Activated naive CD8-positive, alpha-beta T cell (primary cell): ENCODE measurements around the gene OR51B5.
"Not testable (repeated sequence)": the region's sequence is repeated elsewhere in the genome, so short reads cannot be mapped to it uniquely, and the experiment has no call there.

Experiments used
- H3K27ac Mint-ChIP-seq: one replicate; pipeline ENCODE4 v1.8.0; 2021; ENCODE audit warnings: mixed read lengths
- H3K27me3 Mint-ChIP-seq: one replicate; pipeline ENCODE4 v1.8.0; 2021; ENCODE audit warnings: mixed read lengths
- H3K36me3 Mint-ChIP-seq: one replicate; pipeline ENCODE4 v1.8.0; 2021; ENCODE audit warnings: mixed read lengths
- H3K4me1 Mint-ChIP-seq: one replicate; pipeline ENCODE4 v1.8.0; 2021; ENCODE audit warnings: low read depth, mixed read lengths
- H3K4me3 Mint-ChIP-seq: one replicate; pipeline ENCODE4 v1.8.0; 2021; ENCODE audit warnings: mild to moderate bottlenecking, mixed read lengths
- H3K9me3 Mint-ChIP-seq: one replicate; pipeline ENCODE4 v1.8.0; 2021; ENCODE audit warnings: low read depth, mixed read lengths

Gene OR51B5

DNA sequence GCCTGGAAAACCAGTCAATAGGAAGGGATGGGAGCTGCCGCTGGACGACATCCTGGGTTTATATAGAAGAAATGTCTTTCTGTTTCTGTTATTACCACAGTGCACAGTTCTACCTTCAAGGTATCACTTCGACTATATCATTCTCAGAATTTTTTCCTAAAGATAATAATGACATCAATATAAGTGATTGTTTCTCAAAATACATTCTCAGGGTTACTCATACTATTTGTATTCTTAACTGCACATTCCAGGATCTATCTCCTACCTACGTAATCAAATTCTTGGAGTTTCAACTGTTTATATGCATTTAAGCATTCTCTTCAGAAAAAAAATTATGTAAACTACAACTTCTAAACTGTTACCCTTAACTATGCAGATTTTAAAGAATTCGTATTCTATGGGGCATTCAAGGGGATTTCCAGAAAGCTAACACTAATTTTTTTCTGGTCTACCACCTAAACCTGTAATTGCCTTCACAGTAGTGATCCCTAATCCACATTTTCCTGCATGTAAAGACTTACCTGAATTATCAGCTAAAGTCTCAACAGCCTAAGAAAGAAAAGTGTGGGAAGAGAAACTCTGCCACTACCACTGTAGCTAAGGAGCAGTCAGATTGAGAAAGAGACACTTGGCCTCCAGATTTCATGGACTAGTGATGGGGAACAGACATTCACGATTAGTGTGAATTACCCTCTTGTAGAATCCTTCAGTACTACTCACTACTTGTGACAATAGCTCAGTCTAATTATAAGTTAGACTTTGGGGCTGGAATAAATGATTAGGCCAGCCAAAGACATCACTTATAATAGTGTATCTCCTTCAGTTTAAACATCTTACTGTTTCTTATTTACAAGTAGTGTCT lies at the start of gene OR51B5:
Gene OR51B5 (minus strand): TSS at position 51 of the 862 bp plus-strand sequence. CDS start 0 bp downstream, at position 51.
- Mint-ChIP-seq H3K27ac (no peak within 1 kb of the TSS), H3K4me1 (no peaks in the 10 kb centered on the region), H3K9me3 (no peaks in the 10 kb centered on the region), H3K4me3 (no peak within 1 kb of the TSS), H3K36me3 (no peaks in the 10 kb centered on the region), H3K27me3 (peaks cover 2% of the 10 kb centered on the region)

GRCh38 chr11:5390210-5390609 lies 46.9 kb upstream of the OR51B5 start:
- Mint-ChIP-seq H3K27ac (no peak overlapping the region), H3K4me3 (no peak overlapping the region), H3K27me3 (no peaks in the 10 kb centered on the region), H3K4me1 (no peaks in the 10 kb centered on the region), H3K36me3 (no peaks in the 10 kb centered on the region), H3K9me3 (no peaks in the 10 kb centered on the region)

DNA sequence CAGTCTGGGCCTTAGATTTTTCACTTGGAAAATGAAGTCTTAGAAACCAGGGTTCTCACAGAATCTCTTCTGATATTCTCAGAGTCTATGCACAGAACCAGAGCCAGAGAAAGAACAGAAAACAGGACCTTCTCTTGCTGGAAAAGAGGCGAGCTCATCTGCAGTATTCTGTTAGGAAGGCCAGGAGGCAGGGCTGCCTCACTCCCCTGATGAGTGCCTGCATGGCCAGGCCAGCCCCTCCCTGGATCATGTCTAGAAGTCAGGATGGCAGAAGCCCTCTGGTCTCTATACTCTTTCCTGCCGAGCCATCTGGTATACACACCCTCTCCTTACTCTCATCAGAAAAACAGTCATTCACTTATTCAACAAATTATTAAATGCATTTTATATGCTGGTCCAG lies 41.0 kb upstream of the OR51B5 start:
- no peaks in the 10 kb centered on the region for H3K4me1 Mint-ChIP-seq
- no peaks in the 10 kb centered on the region for H3K27me3 Mint-ChIP-seq
- no peaks in the 10 kb centered on the region for H3K9me3 Mint-ChIP-seq
- H3K27ac Mint-ChIP-seq, result no peak overlapping the region
- no peak overlapping the region for H3K4me3 Mint-ChIP-seq
- H3K36me3 Mint-ChIP-seq, result no peaks in the 10 kb centered on the region

DNA sequence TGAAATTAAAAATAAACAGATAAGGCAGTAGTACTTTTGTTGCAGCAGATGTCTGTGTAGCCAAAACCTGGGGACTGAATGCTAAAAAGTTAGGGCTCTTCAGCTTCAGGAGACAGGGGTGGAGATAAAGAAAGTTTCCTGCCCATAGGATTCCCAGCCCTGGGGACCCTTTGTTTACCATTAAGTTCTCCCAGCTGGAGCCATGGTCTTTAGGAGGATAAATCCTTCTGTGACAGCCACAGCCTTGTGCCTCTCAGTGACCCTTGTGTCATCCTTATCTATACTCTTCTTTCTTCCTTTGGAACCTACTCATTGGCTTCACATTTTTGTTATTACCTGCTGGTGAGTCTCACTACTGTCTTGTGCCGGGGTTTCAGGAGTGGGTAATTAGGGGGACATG lies 40.3 kb upstream of the OR51B5 start, which contains the start of gene OR51M1:
Gene OR51M1 (plus strand): TSS at position 237 of the 400 bp plus-strand sequence. CDS start 5,587 bp downstream, outside the sequence.
- Mint-ChIP-seq H3K27me3 (no peaks in the 10 kb centered on the region), H3K9me3 (no peaks in the 10 kb centered on the region), H3K27ac (no peak within 1 kb of the TSS), H3K4me1 (no peaks in the 10 kb centered on the region), H3K36me3 (no peaks in the 10 kb centered on the region), H3K4me3 (no peak within 1 kb of the TSS)

DNA sequence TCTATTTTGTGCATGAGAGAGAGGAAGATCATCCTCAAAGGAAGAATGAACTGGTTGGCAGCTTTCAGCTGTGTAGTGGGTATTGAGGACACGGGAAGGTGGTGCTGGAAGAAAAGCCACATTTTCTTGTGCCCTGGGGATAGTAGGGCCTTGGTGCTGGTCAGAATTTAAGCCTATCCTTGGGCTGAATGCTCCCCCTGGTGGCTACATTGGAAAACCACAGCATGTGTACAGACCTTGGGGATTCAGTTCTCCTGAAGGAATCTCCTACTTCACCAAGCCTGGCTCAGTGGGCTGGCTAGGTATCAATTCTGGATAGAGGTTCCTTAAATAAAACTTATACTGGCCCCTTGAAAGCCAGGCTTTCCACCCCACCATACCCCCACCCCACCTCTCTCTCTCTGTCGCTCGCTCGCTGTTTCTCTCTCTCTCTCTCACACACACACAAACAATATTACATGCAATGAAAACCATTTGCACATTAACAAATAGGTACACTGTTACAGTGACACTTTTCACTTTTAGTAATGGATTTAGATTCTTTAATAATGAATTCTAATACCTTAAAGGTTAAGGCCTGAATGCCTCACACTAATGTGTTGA lies 37.5 kb upstream of the OR51B5 start:
- no peaks in the 10 kb centered on the region for H3K27me3 Mint-ChIP-seq
- no peaks in the 10 kb centered on the region for H3K9me3 Mint-ChIP-seq
- no peak overlapping the region for H3K4me3 Mint-ChIP-seq
- no peaks in the 10 kb centered on the region for H3K36me3 Mint-ChIP-seq
- no peaks in the 10 kb centered on the region for H3K4me1 Mint-ChIP-seq
- H3K27ac Mint-ChIP-seq, result no peak overlapping the region

DNA sequence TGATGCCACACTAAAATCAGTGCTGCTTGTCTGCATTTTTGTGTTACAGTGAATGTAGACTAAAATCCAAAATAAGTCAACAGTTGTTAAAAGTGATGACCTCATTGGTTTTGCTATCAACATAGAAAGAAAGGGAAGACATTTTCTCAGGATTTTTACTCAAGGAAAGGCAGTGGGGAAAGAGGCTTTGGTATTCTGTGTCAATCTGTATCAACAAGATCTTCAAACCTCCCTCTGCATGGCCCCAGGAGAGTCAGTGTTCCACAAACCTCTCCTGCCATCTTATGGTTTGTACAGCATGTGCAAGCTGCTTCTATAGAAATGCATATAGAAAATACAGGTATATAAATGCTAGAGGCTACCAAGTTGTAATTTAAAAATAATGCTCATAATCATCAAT lies 26.5 kb upstream of the OR51B5 start:
- H3K4me1 Mint-ChIP-seq, result no peaks in the 10 kb centered on the region

GRCh38 chr11:5368502-5369043 lies 25.2 kb upstream of the OR51B5 start:
- Mint-ChIP-seq H3K36me3 (no peaks in the 10 kb centered on the region), H3K9me3 (no peaks in the 10 kb centered on the region), H3K27me3 (peaks cover 15% of the 10 kb centered on the region)

More for the DNA sequence above, 26.5 kb upstream of the OR51B5 start:
- no peaks in the 10 kb centered on the region for H3K36me3 Mint-ChIP-seq
- peaks cover 15% of the 10 kb centered on the region for H3K27me3 Mint-ChIP-seq
- no peak overlapping the region for H3K27ac Mint-ChIP-seq
- no peaks in the 10 kb centered on the region for H3K9me3 Mint-ChIP-seq
- H3K4me3 Mint-ChIP-seq, result no peak overlapping the region

DNA sequence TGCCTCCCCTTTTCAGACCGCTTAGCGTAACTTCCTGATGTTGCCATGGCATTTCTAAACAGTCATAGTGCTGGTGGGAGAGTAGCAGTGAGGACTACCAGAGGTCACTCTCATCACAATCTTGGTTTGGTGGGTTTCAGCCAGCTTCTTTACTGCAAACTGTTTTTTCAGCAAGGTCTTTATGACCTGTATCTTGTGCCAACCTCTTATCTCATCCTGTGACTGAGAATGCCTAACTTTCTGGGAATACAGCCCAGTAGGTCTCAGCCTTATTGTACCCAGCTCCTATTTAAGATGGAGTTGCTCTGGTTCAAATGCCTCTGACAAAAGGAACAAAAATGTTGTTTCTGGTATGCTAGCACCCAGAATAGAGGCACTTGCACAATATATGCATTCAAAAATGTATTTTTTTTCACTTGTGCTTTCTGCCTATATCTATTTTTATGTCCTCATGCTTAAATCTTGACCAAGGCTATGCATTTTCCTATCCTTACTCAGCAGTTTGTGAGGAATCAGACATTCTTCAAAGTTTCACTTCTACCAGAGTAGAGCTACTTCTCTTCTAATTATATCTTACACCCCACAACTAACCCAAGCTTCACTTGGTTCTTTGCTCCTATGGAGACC lies 24.2 kb upstream of the OR51B5 start:
- no peaks in the 10 kb centered on the region for H3K36me3 Mint-ChIP-seq
- no peak overlapping the region for H3K4me3 Mint-ChIP-seq

More at GRCh38 chr11:5368502-5369043, 25.2 kb upstream of the OR51B5 start:
- no peak overlapping the region for H3K27ac Mint-ChIP-seq
- no peak overlapping the region for H3K4me3 Mint-ChIP-seq
- H3K4me1 Mint-ChIP-seq, result no peaks in the 10 kb centered on the region

DNA sequence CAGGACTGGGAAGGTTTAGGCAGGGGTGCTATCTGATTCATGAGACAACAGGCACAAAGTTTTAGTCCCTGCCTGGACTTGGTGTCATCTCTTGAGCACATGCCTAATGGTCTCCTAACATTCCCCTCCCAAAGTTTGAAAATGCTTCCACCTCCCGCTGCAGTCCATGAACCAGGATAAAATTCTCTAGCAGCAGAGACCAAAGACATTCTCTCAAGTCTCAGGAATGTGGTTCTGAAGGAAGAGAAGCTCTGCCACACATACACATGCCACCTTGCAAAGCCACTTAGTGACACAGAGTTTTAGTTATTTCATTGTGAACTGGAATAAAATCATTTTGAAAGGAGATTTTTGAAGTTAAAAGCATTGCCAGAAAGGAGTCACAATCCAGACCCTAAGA lies 23.5 kb upstream of the OR51B5 start:
- Mint-ChIP-seq H3K4me1 (no peaks in the 10 kb centered on the region), H3K4me3 (no peak overlapping the region), H3K36me3 (no peaks in the 10 kb centered on the region)

More for the DNA sequence above, 24.2 kb upstream of the OR51B5 start:
- no peaks in the 10 kb centered on the region for H3K9me3 Mint-ChIP-seq
- no peaks in the 10 kb centered on the region for H3K4me1 Mint-ChIP-seq
- H3K27ac Mint-ChIP-seq, result no peak overlapping the region
- H3K27me3 Mint-ChIP-seq, result peaks cover 10% of the 10 kb centered on the region

DNA sequence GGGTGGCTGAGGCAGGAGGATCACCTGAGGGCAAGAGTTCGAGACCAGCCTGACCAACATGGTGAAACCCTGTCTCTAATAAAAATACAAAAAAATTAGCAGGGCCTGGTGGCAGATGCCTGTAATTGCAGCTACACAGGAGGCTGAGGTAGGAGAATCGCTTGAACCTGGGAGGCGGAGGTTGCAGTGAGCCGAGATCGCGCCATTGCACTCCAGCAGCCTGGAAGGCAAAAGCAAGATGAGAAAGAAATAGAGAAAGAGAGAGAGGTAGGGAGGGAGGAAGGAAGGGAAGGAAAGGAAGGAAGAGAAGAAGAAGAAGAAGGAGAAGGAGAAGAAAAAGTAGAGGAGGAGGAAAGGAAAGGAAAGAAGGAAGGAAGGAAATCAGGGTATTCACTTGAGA lies 23.0 kb upstream of the OR51B5 start:
- H3K27me3 Mint-ChIP-seq, H3K27ac Mint-ChIP-seq, H3K9me3 Mint-ChIP-seq, H3K4me3 Mint-ChIP-seq, H3K36me3 Mint-ChIP-seq, H3K4me1 Mint-ChIP-seq: not testable (repeated sequence)

More for the DNA sequence above, 23.5 kb upstream of the OR51B5 start:
- Mint-ChIP-seq H3K27ac (no peak overlapping the region), H3K27me3 (peaks cover 9% of the 10 kb centered on the region), H3K9me3 (no peaks in the 10 kb centered on the region)

- H3K9me3 Mint-ChIP-seq, result no peaks in the 10 kb centered on the region
- peaks cover 8% of the 10 kb centered on the region for H3K27me3 Mint-ChIP-seq
- H3K27ac Mint-ChIP-seq, result no peak overlapping the region
- H3K36me3 Mint-ChIP-seq, result no peaks in the 10 kb centered on the region
- no peaks in the 10 kb centered on the region for H3K4me1 Mint-ChIP-seq
- H3K4me3 Mint-ChIP-seq, result no peak overlapping the region
Observed at GRCh38 chr11:5364214-5364613, 20.9 kb upstream of the OR51B5 start.

- no peaks in the 10 kb centered on the region for H3K36me3 Mint-ChIP-seq
- H3K9me3 Mint-ChIP-seq, result no peaks in the 10 kb centered on the region
- H3K27ac Mint-ChIP-seq, result no peak overlapping the region
- H3K27me3 Mint-ChIP-seq, result peaks cover 8% of the 10 kb centered on the region
- no peak overlapping the region for H3K4me3 Mint-ChIP-seq
- H3K4me1 Mint-ChIP-seq, result no peaks in the 10 kb centered on the region
Observed at GRCh38 chr11:5363679-5364078, 20.4 kb upstream of the OR51B5 start.

DNA sequence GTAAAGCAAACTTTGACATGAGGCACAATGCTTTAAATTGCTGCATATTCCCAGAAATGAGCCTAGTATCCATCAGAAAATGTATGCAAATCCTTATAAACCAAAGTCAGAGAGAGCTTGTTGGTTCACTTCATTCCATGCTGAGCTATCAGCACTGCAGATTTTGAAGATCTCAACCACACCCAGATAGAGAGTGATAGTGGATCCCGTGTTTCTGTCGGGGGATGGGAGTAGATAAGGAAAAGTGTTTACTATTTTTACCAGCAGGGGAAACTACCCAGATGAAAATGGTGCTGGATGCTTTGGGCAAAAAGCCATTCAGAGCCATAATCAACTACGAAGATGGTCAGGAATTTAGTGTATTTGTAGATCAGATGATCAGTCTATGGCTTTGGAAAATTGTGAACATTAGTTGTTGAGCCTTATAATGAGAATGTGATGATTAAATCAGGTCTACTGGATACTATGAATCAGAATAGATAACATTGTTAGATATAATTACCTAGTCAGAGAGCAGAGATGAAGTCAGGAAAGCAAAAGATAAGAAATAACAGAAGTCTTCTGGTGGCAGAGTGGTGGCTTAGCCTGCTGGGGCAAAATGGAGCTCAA lies 18.8 kb upstream of the OR51B5 start:
- Mint-ChIP-seq H3K27me3 (peaks cover 8% of the 10 kb centered on the region), H3K27ac (no peak overlapping the region), H3K4me1 (no peaks in the 10 kb centered on the region), H3K4me3 (no peak overlapping the region), H3K36me3 (no peaks in the 10 kb centered on the region), H3K9me3 (no peaks in the 10 kb centered on the region)

GRCh38 chr11:5356031-5356430 lies 12.7 kb upstream of the OR51B5 start:
- H3K9me3 Mint-ChIP-seq, H3K4me1 Mint-ChIP-seq, H3K27ac Mint-ChIP-seq, H3K36me3 Mint-ChIP-seq, H3K27me3 Mint-ChIP-seq, H3K4me3 Mint-ChIP-seq: not testable (repeated sequence)

DNA sequence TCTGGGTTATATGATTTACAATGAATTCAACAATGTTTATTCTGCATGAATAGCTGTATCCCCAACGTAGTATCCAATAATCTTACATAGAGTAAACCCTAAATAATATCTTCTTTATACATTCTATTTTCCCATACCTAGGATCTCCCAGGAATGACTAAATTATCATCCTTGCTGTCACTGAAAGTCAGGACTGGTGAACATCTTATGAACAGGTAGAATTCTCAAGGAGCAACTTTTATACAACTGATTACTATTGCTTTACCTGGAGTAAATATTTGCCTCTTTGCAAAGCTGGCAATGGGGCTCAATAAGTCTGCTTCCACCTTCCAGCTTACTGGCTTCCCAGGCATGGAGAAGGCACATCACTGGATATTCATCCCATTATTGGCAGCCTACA lies 7.9 kb upstream of the OR51B5 start, which contains the start of gene OR51B6:
Gene OR51B6 (plus strand): TSS at position 301 of the 400 bp plus-strand sequence. CDS start 0 bp downstream, at position 301.
- H3K27me3 Mint-ChIP-seq, result peaks cover 3% of the 10 kb centered on the region
- no peak within 1 kb of the TSS for H3K4me3 Mint-ChIP-seq
- no peak within 1 kb of the TSS for H3K27ac Mint-ChIP-seq
- H3K36me3 Mint-ChIP-seq, result no peaks in the 10 kb centered on the region
- no peaks in the 10 kb centered on the region for H3K4me1 Mint-ChIP-seq
- H3K9me3 Mint-ChIP-seq, result peaks cover under 1% of the 10 kb centered on the region
